ENCODE measurements around the gene ARHGAP32.

The ARHGAP32 gene

DNA sequence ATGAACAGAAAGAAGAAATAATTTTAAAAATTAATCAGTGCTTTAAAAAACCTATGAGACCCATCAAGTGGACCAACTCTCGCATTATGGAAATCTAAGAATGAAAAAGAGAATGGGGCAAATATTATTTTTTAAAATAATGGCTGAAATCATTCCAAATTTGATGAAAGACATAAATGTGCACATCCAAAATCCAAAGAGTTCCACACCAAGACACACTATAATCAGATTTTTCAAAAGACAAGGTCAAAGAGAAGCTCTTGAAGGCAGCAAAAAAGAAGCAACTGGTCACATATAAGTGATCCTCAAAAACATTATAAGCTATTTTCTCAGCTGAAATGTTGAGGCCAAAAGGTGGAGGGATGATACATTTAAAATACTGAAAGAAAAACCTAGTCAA is 85.3 kb downstream of the ARHGAP32 start:
- no peak for DNase-seq

DNA sequence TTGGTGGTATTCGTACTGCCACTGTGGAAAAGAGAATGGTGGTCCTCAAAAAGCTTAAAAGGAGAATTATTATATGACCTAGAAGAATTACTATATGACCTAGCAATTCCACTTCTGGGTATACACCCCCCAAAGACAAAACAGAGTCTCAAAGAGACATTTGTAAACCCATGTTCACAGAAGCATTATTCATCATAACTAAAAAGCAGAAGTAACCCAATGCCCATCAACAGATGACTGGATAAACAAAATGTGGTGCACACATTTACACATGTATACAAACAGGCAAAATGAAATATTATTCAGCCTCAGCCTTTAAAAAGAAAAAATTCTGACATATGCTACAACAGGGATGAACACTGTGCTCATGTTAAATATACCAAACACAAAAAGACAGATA is 89.4 kb downstream of the ARHGAP32 start:
- no peak for DNase-seq

DNA sequence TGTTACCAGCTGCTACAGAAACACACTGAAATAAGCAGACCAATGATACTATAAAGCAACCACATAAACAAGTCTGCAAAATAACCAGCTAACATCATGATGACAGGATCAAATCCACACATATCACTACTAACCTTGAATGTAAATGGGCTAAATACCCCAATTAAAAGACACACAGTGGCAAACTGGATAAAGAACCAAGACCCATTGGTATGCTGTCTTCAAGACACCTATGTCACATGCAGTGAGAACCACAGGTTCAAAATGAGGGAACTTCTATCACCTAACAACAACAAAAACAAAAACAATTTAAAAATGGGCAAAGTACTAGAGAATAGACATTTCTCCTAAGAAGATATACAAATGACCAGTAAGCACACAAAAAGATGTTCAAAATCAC is 89.9 kb downstream of the ARHGAP32 start:
- no peak for DNase-seq

DNA sequence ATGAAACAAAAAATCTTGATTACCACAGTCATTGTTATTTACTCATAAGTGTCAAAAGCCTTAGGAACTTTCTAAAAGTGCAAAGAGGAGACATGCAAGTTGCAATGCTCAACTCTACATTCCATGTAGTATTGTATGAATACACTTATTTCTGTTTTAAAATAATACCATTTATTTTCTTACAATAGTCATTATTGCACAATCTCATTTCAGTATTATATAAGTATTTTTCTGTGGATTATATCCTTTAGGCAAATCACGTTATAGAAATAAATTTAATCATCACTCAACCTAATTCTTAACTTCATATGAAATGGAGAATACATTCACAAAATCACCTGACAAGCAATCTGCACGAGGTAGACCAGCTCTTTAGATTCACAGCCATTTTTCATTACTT is 98.8 kb downstream of the ARHGAP32 start:
- no peak for DNase-seq

- DNase-seq = no peak
These were observed 102.1 kb downstream of the ARHGAP32 start for GRCh38 chr11:129090056-129090455.

- no peak for DNase-seq
These were observed 102.8 kb downstream of the ARHGAP32 start for GRCh38 chr11:129089279-129089678.

- DNase-seq = no peak
These were observed 105.1 kb downstream of the ARHGAP32 start for GRCh38 chr11:129086976-129087375.

GRCh38 chr11:129077191-129077590 is 114.9 kb downstream of the ARHGAP32 start:
- no peak for DNase-seq

- no peak for DNase-seq
These were observed 116.4 kb downstream of the ARHGAP32 start for GRCh38 chr11:129075757-129076156.

DNA sequence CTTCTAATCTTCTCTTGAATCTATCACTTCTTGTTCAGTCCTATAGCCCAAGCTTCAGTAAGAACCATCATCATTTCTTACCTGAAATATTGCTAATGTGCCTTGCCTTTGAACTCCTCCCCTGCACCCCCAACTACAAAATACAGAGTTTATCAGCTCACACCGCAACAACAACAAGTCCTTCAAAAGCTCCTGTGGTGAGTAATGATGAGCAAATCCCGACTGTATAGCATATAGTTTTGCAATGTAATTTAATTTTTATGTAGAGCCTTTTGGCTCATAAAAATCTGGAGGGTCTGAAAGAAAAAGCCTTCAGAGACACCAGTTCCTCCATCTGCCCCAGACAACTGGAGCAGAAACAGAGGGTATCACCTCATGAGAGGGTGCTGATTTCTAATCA is 124.7 kb downstream of the ARHGAP32 start:
- no peak for DNase-seq

- DNase-seq = no peak
These were observed 125.9 kb downstream of the ARHGAP32 start for GRCh38 chr11:129066229-129066628.

DNA sequence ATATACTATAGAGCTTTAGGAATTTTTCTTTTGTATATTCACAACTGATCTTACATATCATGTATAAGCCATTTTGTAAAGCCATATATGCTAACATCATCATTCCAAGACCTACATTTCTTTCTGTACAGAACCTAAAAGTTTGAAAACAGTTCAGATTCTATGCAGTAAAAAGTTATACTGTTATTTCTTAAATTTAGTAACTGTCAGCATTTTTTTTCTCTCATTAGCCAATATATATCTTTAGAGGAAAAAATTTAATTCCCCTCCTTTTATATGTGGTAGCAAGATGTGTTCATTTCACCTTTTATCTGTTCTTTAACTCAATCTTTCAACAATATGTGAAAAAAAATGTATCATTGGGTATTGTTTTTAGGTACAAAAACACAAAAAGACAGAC is 129.0 kb downstream of the ARHGAP32 start:
- DNase-seq = no peak

- no peak for DNase-seq
These were observed 130.5 kb downstream of the ARHGAP32 start for GRCh38 chr11:129061492-129062230.

GRCh38 chr11:129056916-129057315 is 135.2 kb downstream of the ARHGAP32 start:
- no peak for DNase-seq

DNA sequence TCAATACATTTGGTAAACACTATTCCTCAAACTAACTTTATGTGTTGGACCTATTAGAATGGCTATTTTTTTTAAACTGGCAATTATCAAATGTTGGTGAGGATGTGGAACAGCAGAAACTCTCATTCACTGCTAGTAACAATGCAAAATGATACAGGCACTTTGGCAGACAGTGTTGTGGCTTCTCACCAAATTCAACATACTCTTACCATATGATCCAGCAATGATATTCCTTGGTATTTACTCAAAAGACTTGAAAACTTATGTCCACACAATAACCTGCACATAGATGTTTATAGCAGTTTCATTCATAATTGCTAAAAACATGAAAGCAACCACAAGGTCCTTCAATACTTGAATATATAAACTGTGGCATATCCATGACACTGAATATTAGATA is 136.9 kb downstream of the ARHGAP32 start:
- no peak for DNase-seq

- DNase-seq = no peak
These were observed 143.2 kb downstream of the ARHGAP32 start for GRCh38 chr11:129048911-129049310.

- no peak for DNase-seq
These were observed 147.0 kb downstream of the ARHGAP32 start for GRCh38 chr11:129045150-129045549.

- DNase-seq = no peak
These were observed 149.6 kb downstream of the ARHGAP32 start for GRCh38 chr11:129042503-129042902.

DNA sequence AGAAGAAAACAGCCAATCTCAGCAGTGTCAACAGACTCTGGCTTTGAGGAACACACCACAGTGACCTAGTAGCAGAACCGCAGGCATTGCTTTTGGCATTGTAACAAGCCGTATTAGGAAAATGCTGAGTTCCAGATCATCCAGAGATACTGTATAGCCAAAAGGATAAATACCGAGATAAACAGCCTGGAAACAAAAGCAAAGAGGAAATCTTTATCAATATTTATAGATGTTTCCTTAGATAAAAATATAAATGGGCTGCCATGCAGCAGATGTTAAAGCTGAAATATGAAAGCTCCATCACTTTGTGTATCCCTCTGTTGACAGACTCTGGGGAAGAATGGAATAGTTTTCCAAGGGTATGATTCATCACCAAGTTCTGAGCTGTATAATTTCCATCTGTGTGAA is 150.5 kb downstream of the ARHGAP32 start:
- no peak for DNase-seq

DNA sequence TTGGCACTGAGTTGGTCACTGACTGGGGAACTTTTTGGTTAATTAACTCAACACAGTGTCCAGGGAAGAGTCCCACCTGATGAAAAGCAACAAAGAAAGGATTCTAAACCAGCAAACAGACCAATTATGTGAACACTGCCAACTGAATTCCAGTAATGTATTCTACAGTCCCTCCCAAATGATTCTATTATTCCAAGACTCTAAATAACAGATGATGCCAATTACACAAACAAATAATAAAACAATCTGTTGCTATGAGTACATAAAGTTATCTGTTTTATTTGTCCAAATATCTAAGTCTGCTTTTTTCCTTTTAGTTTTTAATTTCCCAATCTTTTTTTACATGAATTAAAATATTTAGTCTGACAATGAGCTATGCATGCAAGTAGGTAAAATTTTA is 151.2 kb downstream of the ARHGAP32 start:
- no peak for DNase-seq

DNA sequence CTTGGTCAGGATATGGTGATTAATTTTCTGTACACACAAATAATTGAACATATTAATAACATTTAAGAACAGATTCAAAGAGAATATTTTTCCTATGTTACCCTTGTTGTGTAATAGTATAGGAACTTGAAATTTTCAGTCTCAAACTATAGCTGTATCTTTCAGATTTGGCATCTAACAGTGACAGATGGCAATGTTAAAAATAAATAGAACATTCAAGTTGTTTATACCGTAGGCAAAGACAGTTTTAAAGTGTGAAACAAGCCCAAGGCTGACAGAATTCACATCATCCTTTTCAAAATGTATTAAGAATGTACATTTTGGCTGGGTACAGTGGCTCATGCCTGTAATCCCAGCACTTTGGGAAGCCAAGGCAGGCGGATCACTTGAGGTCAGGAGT is 156.9 kb downstream of the ARHGAP32 start:
- DNase-seq = no peak

DNA sequence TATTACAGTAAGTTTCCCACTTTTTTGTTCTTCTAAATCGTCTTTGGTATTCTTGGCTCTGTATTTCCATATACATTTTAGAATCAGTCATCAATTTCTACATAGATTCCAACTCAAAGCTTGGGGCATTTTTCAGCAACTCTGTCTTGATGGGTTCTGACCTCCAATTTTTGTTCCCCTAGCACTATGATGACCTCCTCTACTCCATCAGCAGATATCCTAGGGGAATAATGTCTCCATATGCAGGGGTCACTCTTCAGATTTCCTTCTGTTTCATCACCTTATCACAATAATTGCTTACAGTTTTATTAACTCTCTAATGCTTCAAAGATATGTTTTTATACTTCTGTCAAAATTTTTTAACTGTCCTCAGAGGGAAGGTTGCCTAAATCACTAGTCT is 158.1 kb downstream of the ARHGAP32 start:
- no peak for DNase-seq

DNA sequence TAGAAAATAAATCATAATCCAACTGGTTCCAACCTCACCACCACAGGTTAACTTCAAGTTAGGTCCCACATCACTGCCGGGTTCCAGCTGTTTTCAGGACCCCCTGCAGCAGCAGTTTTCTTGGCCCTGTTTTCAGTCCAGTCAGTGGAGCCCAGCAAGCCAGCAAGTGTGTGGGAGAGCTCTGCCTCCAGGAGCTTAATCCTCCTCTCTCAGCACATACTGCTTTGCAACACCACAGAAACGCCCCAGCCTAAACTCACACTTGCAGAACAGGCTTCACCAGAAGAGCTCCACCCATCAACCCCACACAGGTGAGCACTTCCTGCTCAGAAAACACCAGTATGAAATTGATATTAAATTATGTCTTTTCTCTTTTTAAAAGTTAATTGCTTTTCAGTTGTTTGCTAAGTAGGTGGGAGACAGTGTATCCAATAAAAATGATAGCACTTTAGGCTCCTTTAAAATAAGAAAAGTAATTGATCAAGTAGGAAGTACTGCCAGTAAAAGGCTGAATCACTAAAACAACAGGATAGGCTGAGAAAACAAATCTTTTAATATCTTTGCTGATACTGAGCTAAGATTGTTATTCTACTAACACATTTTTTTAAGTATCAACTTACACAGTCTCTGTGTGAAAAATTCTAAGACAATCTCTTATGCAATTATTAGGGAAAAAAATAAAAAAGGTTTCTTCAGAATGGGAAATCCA is 168.0 kb downstream of the ARHGAP32 start:
- DNase-seq = no peak

DNA sequence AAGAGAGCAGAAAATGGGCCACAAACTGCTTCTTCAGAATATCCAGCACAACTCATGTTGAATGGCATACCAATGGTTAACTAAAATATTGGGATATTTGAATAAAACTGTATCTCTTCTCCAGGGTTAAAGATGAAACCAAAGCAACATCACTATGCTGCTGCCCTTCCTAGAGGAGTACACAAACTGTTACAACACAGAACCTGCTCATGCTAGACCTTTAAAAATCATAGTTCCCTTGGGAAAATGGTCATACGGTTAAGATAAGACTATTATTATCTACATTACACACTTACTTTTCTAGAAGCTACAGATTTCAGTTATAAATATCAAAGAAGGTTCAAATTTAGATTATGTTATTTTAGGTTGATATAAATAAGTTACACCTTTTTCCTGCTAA is 170.8 kb downstream of the ARHGAP32 start:
- DNase-seq = no peak

DNA sequence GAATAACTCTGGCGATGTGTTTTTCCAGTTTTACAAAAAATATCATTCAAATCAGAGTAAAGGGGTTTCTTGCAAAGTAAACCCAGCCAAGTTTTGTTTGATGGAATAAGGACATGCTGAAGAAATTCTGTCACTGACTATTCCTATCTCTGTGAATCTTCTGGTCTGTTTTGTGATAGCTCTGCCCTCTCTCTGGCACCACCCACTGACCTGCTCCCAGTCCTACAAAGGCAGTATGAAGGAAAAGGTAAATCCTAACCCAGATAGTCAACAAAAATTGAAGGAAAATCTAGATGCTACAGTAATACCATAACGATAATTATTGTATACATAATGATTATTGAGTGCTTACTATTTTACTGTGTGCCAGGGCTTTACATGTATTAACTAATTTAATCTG is 173.1 kb downstream of the ARHGAP32 start:
- DNase-seq = no peak
